ENCODE results near the gene MSH5. TPM values are rescaled to one million over a fixed set of nuclear protein-coding genes. Genes with fewer than 3 reads are reported as not detected.

Gene MSH5
- total RNA-seq, 2 experiments from 2014 or later, result 104 to 218 TPM

DNA sequence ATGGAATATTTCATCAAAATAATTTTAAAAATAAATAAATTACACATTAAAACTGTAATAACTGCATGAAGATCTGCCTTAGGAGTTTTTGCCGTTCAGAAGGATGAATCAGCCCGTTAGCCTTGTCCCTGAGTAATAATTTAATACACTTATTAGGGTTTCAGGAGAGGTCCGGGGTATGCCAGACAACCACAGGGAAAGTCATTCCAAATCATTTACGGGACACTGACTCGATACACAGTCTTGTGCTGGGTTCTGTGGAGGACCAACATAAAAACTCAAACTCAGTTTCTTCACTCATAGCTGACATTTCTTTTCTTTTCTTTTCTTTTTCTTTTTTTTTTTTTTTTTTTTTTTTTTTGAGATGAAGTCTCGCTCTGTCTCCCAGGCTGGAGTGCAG lies 33.9 kb upstream of the MSH5 start:
- no TSS peak for BruUV-seq (replicated peaks)

GRCh38 chr6:31706599-31706998 lies 33.2 kb upstream of the MSH5 start, which contains the start of gene LY6G6F:
Gene LY6G6F (plus strand): TSS chr6:31706866. CDS start chr6:31706907, 41 bp downstream.
- peaks cover 22% of the 10 kb centered on the region for H3K4me1 ChIP-seq (ENCODE audit: insufficient read depth, low read length, poor library complexity, severe bottlenecking)
- POLR2A ChIA-PET, result no interaction called here
- DNase-seq (ENCODE audit: low spot score), result no peak
- no TSS peak for BruUV-seq (replicated peaks)
- no peak within 1 kb of the TSS for H2AFZ ChIP-seq (ENCODE audit: low read length)
- H3K27ac ChIP-seq (ENCODE audit: low read depth, low read length, poor library complexity, severe bottlenecking), result no peak within 1 kb of the TSS
- H3K36me3 ChIP-seq (ENCODE audit: insufficient read depth, low read length), result no peaks in the 10 kb centered on the region
- H3K9me2 ChIP-seq (ENCODE audit: insufficient read depth, low read length), result no peaks in the 10 kb centered on the region
- CTCF ChIA-PET (ENCODE audit: unreplicated experiment), result no interaction called here
- H3K9me3 ChIP-seq (ENCODE audit: low read length), result no peaks in the 10 kb centered on the region
- intact Hi-C loops (cut with micrococcal nuclease; ENCODE audit: unreplicated experiment), result loop anchor here (10.0 kb wide), 1 partner anchor 248 kb away; the partner anchor contains the start of genes NELFE and SKIC2
- TF ChIP-seq EZH2phosphoT487 (IDR thresholded peaks at IDR 0.05; ENCODE audit: borderline replicate concordance, low read depth, low read length) (no peak), CTCF (conservative IDR thresholded peaks at IDR 0.05; ENCODE audit: low read length) (no peak)
- no peak within 1 kb of the TSS for H3K4me2 ChIP-seq (ENCODE audit: low read length)
- no peaks in the 10 kb centered on the region for H4K20me1 ChIP-seq (ENCODE audit: insufficient read depth, low read length)
- no peak within 1 kb of the TSS for H3K4me3 ChIP-seq (ENCODE audit: low read depth, low read length, poor library complexity, severe bottlenecking)
- peaks cover 11% of the 10 kb centered on the region; the same call in 1 of the 2 replicates for H3K79me2 ChIP-seq (ENCODE audit: insufficient read depth, low read depth, low read length)

More for the DNA sequence above, 33.9 kb upstream of the MSH5 start:
- POLR2A ChIA-PET, result interaction anchor here (0.7 kb wide), 1 partner anchor 52 kb away, joined by 7 read pairs; no protein-coding TSS in a partner anchor
- peaks cover 23% of the 10 kb centered on the region for H3K4me1 ChIP-seq (ENCODE audit: insufficient read depth, low read length, poor library complexity, severe bottlenecking)
- TF ChIP-seq CTCF (conservative IDR thresholded peaks at IDR 0.05; ENCODE audit: low read length) (no peak), EZH2phosphoT487 (IDR thresholded peaks at IDR 0.05; ENCODE audit: borderline replicate concordance, low read depth, low read length) (no peak)
- peaks cover 14% of the 10 kb centered on the region; the same call in 1 of the 2 replicates for H3K79me2 ChIP-seq (ENCODE audit: insufficient read depth, low read depth, low read length)
- DNase-seq (ENCODE audit: low spot score), result no peak
- H3K27ac ChIP-seq (ENCODE audit: low read depth, low read length, poor library complexity, severe bottlenecking), result no peak overlapping the region
- H4K20me1 ChIP-seq (ENCODE audit: insufficient read depth, low read length), result no peaks in the 10 kb centered on the region
- CTCF ChIA-PET (ENCODE audit: unreplicated experiment), result no interaction called here
- H3K4me2 ChIP-seq (ENCODE audit: low read length), result no peak overlapping the region
- no peak overlapping the region for H2AFZ ChIP-seq (ENCODE audit: low read length)
- H3K36me3 ChIP-seq (ENCODE audit: insufficient read depth, low read length), result no peaks in the 10 kb centered on the region
- H3K4me3 ChIP-seq (ENCODE audit: low read depth, low read length, poor library complexity, severe bottlenecking), result no peak overlapping the region
- intact Hi-C loops (cut with micrococcal nuclease; ENCODE audit: unreplicated experiment), result loop anchor here (10.0 kb wide), 1 partner anchor 249 kb away; the partner anchor contains the start of genes NELFE and SKIC2
- no peaks in the 10 kb centered on the region for H3K9me2 ChIP-seq (ENCODE audit: insufficient read depth, low read length)
- H3K9me3 ChIP-seq (ENCODE audit: low read length), result no peaks in the 10 kb centered on the region

- TF ChIP-seq CTCF (conservative IDR thresholded peaks at IDR 0.05; ENCODE audit: low read length) (no peak), EZH2phosphoT487 (IDR thresholded peaks at IDR 0.05; ENCODE audit: borderline replicate concordance, low read depth, low read length) (no peak)
- ChIA-PET CTCF (ENCODE audit: unreplicated experiment) (no interaction called here), POLR2A (no interaction called here)
- no peak overlapping the region for H2AFZ ChIP-seq (ENCODE audit: low read length)
- DNase-seq (ENCODE audit: low spot score), result no peak
- no peaks in the 10 kb centered on the region for H3K9me3 ChIP-seq (ENCODE audit: low read length)
- H3K4me3 ChIP-seq (ENCODE audit: low read depth, low read length, poor library complexity, severe bottlenecking), result no peak overlapping the region
- peaks cover 1% of the 10 kb centered on the region; the same call in 1 of the 2 replicates for H3K79me2 ChIP-seq (ENCODE audit: insufficient read depth, low read depth, low read length)
- BruUV-seq (replicated peaks), result no TSS peak
- H3K27ac ChIP-seq (ENCODE audit: low read depth, low read length, poor library complexity, severe bottlenecking), result no peak overlapping the region
- no peaks in the 10 kb centered on the region for H3K36me3 ChIP-seq (ENCODE audit: insufficient read depth, low read length)
- no peak overlapping the region for H3K4me2 ChIP-seq (ENCODE audit: low read length)
- H3K9me2 ChIP-seq (ENCODE audit: insufficient read depth, low read length), result no peaks in the 10 kb centered on the region
- peaks cover 16% of the 10 kb centered on the region for H3K4me1 ChIP-seq (ENCODE audit: insufficient read depth, low read length, poor library complexity, severe bottlenecking)
- intact Hi-C loops (cut with micrococcal nuclease; ENCODE audit: unreplicated experiment), result loop anchor here (10.0 kb wide), 1 partner anchor 247 kb away; the partner anchor contains the start of genes NELFE and SKIC2
- no peaks in the 10 kb centered on the region for H4K20me1 ChIP-seq (ENCODE audit: insufficient read depth, low read length)
These were observed 32.1 kb upstream of the MSH5 start for GRCh38 chr6:31707701-31708100.

Measured in OCI-LY7 (cell line).